Measurements from ENCODE around the gene FOXJ2. TPM values are rescaled to one million over a fixed set of nuclear protein-coding genes. Genes with fewer than 3 reads are reported as not detected.
"Not testable (repeated sequence)": the region's sequence is repeated elsewhere in the genome, so short reads cannot be mapped to it uniquely, and the experiment has no call there.

Gene FOXJ2
- total RNA-seq, 1 donor, result 8.2 TPM

DNA sequence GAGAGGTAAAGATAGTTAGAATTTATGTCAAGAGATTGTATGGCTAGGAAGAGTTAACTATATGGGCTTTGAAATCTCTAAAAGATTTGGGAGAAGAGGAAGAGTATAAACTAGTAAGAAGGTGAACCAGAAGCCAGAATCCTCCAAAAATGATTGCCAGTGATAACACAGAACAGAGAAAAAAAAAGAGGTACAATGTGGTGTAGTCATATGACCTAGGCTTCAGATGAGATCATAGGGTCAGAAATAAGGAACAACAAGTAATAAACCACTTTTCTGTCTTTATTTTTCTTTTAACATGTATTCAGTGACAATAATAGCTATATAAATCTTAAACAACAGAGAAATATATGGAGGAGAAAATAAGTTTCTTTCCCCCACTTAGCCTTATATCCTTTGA lies 47.6 kb downstream of the FOXJ2 start:
- DNase-seq (ENCODE audit: low read depth), result no peak
- no peak overlapping the region for H3K4me3 ChIP-seq (ENCODE audit: low read depth, low read length)
- TF ChIP-seq, protein P1, sequence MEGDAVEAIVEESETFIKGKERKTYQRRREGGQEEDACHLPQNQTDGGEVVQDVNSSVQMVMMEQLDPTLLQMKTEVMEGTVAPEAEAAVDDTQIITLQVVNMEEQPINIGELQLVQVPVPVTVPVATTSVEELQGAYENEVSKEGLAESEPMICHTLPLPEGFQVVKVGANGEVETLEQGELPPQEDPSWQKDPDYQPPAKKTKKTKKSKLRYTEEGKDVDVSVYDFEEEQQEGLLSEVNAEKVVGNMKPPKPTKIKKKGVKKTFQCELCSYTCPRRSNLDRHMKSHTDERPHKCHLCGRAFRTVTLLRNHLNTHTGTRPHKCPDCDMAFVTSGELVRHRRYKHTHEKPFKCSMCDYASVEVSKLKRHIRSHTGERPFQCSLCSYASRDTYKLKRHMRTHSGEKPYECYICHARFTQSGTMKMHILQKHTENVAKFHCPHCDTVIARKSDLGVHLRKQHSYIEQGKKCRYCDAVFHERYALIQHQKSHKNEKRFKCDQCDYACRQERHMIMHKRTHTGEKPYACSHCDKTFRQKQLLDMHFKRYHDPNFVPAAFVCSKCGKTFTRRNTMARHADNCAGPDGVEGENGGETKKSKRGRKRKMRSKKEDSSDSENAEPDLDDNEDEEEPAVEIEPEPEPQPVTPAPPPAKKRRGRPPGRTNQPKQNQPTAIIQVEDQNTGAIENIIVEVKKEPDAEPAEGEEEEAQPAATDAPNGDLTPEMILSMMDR (IDR thresholded peaks at IDR 0.05; ENCODE audit: insufficient read depth, low read depth, low read length), result no peak

DNA sequence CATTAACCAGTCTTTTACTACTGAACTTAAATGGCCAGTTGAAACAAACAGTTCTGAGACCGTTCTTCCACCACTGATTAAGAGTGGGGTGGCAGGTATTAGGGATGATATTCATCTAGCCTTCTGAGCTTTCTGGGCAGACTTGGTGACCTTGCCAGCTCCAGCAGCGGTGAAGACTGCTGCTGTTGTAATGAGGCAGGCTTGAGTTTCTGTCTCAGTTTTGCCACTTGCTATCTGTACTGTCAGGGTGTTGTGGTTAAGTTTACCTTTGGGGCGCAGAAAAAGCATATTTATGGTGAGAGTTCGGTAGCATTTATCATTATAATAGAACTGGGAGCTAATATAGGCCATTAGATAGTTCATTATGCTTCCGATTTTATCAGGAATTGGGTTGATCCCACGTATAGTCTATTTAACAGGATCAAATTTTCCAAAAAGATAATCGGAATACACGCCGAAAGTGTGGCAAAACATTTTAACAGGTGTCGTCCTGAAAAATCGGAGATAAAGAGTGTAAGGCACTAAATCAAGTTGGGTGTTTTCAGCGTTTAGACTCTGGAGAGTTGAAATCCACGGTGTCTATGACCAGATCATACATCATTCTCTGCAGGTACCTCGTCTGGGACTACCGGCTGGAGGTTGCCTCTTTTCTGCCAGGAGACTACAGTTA lies 48.9 kb downstream of the FOXJ2 start:
- H3K4me3 ChIP-seq (ENCODE audit: low read depth, low read length), result peak overlapping the region; percentile 99
- TF ChIP-seq, protein P1 (IDR thresholded peaks at IDR 0.05; ENCODE audit: insufficient read depth, low read depth, low read length), result no peak
- no peak for DNase-seq (ENCODE audit: low read depth)

DNA sequence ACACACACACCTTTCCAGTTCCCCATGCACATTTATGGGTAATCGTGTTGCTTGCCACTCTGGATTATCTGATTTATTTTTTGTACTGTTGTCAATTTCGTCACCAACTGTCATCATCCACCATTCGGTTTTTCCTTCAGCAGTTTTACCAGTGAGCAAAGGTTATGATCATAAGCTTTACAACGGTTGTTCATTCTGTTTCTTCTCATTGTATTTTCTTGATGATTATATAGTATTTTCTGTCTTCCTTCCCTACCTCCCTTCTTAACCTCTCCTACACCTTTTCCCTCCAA lies 50.2 kb downstream of the FOXJ2 start:
- H3K4me3 ChIP-seq (ENCODE audit: low read depth, low read length), result peak overlapping the region; percentile 99
- TF ChIP-seq, protein P1 (IDR thresholded peaks at IDR 0.05; ENCODE audit: insufficient read depth, low read depth, low read length), result no peak
- DNase-seq (ENCODE audit: low read depth), result no peak

DNA sequence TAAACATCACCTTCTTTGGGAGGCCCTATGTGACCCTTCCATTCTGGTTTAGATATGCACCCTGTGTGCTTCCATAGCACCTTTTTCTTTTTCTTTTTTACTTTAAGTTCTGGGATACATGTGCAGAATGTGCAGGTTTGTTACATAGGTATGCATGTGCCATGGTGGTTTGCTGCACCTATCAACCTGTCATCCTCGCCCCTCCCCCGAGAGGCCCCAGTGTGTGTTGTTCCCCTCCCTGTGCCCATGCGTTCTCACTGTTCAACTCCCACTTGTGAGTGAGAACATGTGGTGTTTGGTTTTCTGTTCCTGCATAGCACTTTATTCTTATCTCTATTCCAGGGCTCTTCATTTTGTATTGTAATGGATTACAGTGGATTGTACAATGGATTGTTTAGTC lies 51.8 kb downstream of the FOXJ2 start:
- not testable (repeated sequence) for H3K4me3 ChIP-seq (ENCODE audit: low read depth, low read length); DNase-seq (ENCODE audit: low read depth)

DNA sequence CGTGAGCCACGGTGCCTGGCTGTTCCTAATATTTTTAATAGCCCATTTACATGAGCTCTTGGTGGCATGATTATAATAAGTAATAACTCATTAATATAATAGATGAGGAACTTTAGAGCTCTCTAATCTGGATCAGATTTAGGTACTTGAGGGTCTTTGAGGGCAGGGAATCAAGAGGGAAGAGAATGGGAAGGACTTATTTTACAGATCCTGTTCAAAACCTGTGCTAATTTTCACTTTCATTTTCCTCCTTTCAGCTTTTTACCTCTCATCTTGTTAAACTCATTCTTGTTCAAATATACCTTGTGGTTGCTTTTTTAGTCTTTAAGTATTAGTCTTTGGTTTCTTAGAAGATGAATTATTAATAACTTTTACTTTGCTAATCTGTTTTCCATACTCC lies 55.1 kb downstream of the FOXJ2 start:
- TF ChIP-seq, protein P1 (IDR thresholded peaks at IDR 0.05; ENCODE audit: insufficient read depth, low read depth, low read length), result no peak
- DNase-seq (ENCODE audit: low read depth), result no peak

DNA sequence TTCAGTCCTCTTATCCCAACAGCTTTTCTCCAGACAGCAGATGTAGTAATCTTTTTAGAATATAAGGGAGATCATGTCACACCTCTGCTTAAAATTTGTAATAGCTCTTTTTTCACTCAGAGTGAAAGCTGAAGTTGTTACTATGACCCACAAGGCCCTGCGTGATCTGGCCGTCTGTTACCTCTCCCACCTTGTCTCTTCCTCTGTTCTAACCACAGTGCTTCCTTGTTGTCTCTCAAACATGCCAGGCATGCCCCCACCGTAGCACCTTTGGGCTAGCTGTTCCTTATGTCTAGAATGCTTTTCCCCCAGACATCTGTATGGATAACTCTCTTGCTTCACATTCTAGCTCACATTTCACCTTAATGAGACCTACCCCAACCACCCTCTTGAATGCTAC lies 56.1 kb downstream of the FOXJ2 start:
- DNase-seq (ENCODE audit: low read depth), result no peak
- no peak overlapping the region for H3K4me3 ChIP-seq (ENCODE audit: low read depth, low read length)
- TF ChIP-seq, protein P1 (IDR thresholded peaks at IDR 0.05; ENCODE audit: insufficient read depth, low read depth, low read length), result no peak

More for the DNA sequence above, 55.1 kb downstream of the FOXJ2 start:
- H3K4me3 ChIP-seq (ENCODE audit: low read depth, low read length), result no peak overlapping the region

DNA sequence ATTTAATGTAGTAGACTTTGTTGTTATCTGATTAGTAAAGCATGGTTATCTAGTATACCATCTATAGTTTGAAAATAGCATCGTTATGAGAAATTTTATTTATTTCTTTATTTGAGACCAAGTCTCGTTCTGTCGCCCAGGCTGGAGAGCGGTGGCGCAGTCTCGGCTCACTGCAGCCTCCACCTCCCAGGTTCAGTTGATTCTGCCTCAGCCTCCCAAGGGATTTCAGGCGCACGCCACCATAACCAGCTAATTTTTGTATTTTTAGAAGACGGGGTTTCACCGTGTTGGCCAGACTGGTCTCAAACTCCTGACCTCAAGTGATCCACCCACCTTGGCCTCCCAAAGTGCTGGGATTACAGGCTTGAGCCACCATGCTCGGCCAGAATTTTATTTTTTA lies 56.8 kb downstream of the FOXJ2 start:
- not testable (repeated sequence) for DNase-seq (ENCODE audit: low read depth); H3K4me3 ChIP-seq (ENCODE audit: low read depth, low read length)

DNA sequence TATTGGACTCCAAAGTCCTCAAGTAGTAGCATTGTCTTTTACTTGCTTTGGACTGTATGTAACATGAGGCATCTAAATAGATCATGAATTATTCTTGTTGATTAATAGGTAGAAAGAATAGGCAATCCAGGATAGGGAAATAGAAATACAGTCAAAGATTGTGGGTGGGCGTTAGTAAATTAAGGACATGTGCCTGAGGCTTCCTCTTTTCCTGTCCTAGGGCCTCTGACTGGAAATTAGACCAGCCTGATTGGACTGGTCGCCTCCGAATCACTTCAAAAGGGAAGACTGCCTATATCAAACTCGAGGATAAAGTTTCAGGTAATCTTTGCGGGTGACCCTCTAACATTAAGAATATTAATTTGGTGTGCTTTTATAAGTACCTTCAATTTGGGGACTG lies 57.2 kb downstream of the FOXJ2 start:
- DNase-seq (ENCODE audit: low read depth), result no peak
- TF ChIP-seq, protein P1 (IDR thresholded peaks at IDR 0.05; ENCODE audit: insufficient read depth, low read depth, low read length), result no peak
- no peak overlapping the region for H3K4me3 ChIP-seq (ENCODE audit: low read depth, low read length)
